Left lung (tissue), 10 donors: ENCODE measurements around the gene MEI4. TPM values are rescaled to one million over a fixed set of nuclear protein-coding genes. Genes with fewer than 3 reads are reported as not detected.

ENCODE experiments used
- ATAC-seq: fragments of 200-7000 bp; cut with Tn5 transposase; one replicate; pipeline ENCODE4 v1.9.1; 2020; ENCODE audit warnings: moderate library complexity
- DNase-seq, 4 donors: peaks; one replicate each; pipeline ENCODE4 v3.0.0-alpha.2; 2013 to 2020
- H3K27ac ChIP-seq, 2 donors: fragments of 200-600 bp; sonication (generic) in 1 of 2; one replicate each; pipeline versions ENCODE4 v1.5.0 to v1.8.0; 2020 to 2021
- H3K27me3 ChIP-seq, 2 donors: fragments of 200-600 bp; sonication (generic) in 1 of 2; one replicate each; pipeline versions ENCODE4 v1.5.0 to v1.8.0; 2020 to 2021
- H3K36me3 ChIP-seq, 2 donors: fragments of 200-600 bp; sonication (generic) in 1 of 2; one replicate each; pipeline versions ENCODE4 v1.5.0 to v1.8.0; 2020 to 2021
- H3K4me1 ChIP-seq, 2 donors: fragments of 200-600 bp; one replicate each; pipeline ENCODE4 v1.8.0; 2021
- H3K4me3 ChIP-seq, 2 donors: fragments of 200-600 bp; sonication (generic) in 1 of 2; one replicate each; pipeline versions ENCODE4 v1.5.0 to v1.8.0; 2020 to 2021; ENCODE audit warnings: mild to moderate bottlenecking in 1 of 2
- H3K9me3 ChIP-seq, 2 donors: fragments of 200-600 bp; sonication (generic) in 1 of 2; one replicate each; pipeline versions ENCODE4 v1.5.0 to v1.8.0; 2020 to 2021
- CTCF ChIP-seq, 2 donors: fragments of 200-600 bp; sonication (generic) in 1 of 2; IDR thresholded peaks; one replicate each; pipeline versions ENCODE4 v1.5.0 to v1.8.0; 2021; ENCODE audit warnings: antibody characterized with exemption in 2 of 2
- intact Hi-C, 2 donors: fragments of 100-400 bp; cut with DNase I; formaldehyde crosslinking; loops; one replicate each; pipeline versions ENCODE4 v1.11.2 to v1.14.2; 2022
- polyA plus RNA-seq, 6 donors: library from polyadenylated mRNA; unstranded; fragments of 120-200 nt; gene quantifications; one replicate each; pipeline ENCODE4 v1.2.1, GENCODE V29; 2013; ENCODE audit not compliant: insufficient read length in 6 of 6
- total RNA-seq, 2 donors: library from RNA; stranded (reverse); fragmentation: NEBNext Ultra II Directional; extraction: Animal tissue kit (Norgen Biotek cat#: 25700); gene quantifications; one replicate each; pipeline ENCODE4 v1.2.1, GENCODE V29; 2021
- donor health status: DM: no; HTN: yes; CAD: no.
- donor health status: DM: no; HTN: no; CAD: no.

The MEI4 gene
- total and polyA plus RNA-seq, 8 donors: 0.05 to 0.24 (median 0.10) TPM; not detected in 2

DNA sequence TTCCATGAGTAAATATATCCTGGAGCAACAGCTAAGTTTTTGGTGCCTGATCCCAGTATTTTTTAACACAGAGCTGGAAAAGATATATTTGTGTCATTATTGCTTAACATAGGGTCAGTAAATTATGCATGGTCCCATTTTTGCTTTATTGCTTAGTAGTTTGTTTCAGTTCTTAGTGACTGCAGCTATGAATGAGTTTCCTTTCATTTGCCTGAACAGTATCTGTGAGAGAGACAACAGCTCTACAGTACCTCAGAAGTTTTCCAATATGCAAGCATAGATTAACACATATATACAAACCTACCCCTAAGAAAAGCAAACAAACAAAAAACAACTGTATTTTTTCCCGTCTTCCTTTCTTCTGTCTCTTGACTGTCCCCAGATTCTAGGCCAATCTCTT, 160.3 kb downstream of the MEI4 start:
- no peaks in the 10 kb centered on the region for H3K9me3 ChIP-seq
- intact Hi-C loops: no loop called here
- no peaks in the 10 kb centered on the region for H3K4me1 ChIP-seq
- no peak for TF ChIP-seq CTCF (IDR thresholded peaks at IDR 0.05)
- no peak overlapping the region for H3K27ac ChIP-seq
- DNase-seq (no peak), ATAC-seq (no peak)
- H3K27me3 ChIP-seq: no peaks in the 10 kb centered on the region
- H3K4me3 ChIP-seq: no peak overlapping the region
- no peaks in the 10 kb centered on the region for H3K36me3 ChIP-seq

DNA sequence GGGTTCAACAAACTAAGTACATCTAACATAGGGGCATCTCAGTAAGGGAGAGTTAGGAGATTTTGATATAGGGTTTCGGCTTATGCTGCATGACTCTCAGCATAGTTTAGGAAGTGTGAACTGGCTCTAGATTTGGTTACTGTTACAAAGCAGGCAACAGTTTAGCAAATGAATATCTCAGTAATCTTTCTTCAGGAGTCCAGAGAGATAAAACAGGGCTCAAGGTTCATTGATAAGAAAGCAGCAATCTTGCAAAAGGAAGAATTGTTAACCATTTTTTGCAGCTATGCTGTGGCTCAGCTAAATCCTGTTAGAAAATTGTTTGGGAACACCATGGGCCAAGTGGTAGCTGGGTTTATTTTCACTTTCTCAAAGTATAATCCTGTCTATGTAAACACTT, 161.3 kb downstream of the MEI4 start:
- DNase-seq (no peak), ATAC-seq (no peak)
- intact Hi-C loops: no loop called here
- no peaks in the 10 kb centered on the region for H3K27me3 ChIP-seq
- H3K4me1 ChIP-seq: no peaks in the 10 kb centered on the region
- H3K9me3 ChIP-seq: no peaks in the 10 kb centered on the region
- H3K4me3 ChIP-seq: no peak overlapping the region
- H3K27ac ChIP-seq: no peak overlapping the region
- no peak for TF ChIP-seq CTCF (IDR thresholded peaks at IDR 0.05)
- H3K36me3 ChIP-seq: no peaks in the 10 kb centered on the region

- intact Hi-C loops: no loop called here
- no peak for TF ChIP-seq CTCF (IDR thresholded peaks at IDR 0.05)
- H3K27ac ChIP-seq: no peak overlapping the region
- no peaks in the 10 kb centered on the region for H3K4me1 ChIP-seq
- H3K27me3 ChIP-seq: no peaks in the 10 kb centered on the region
- ATAC-seq (no peak), DNase-seq (no peak)
- no peaks in the 10 kb centered on the region for H3K9me3 ChIP-seq
- no peak overlapping the region for H3K4me3 ChIP-seq
- H3K36me3 ChIP-seq: no peaks in the 10 kb centered on the region
These were observed 162.7 kb downstream of the MEI4 start for GRCh38 chr6:77815531-77815930.

DNA sequence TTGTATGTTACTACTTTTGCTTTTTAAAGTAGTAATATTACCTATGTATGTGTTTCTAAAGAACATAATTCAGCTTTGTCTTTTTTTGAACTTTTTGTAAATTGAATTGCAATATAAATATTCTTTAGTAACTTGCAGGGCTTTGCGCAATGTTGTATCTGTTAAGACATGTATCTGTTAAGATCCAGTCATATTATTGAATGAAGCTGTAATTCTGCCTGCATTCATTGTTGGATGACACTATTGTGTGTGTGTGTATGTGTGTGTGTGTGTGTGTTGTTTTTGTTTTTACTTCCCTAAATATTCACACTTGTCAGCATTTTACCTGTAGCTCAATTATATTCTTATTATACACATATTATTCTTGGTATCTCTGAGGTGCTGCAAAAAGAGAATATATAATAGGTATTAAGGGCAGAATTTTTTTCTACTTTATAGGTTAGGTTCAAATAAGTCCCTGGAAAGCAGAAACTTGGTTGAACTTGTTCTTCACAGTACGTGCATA, 164.0 kb downstream of the MEI4 start:
- Histone ChIP-seq H3K4me1 (no peaks in the 10 kb centered on the region), H3K9me3 (no peaks in the 10 kb centered on the region), H3K36me3 (no peaks in the 10 kb centered on the region), H3K27ac (no peak overlapping the region), H3K27me3 (no peaks in the 10 kb centered on the region), H3K4me3 (no peak overlapping the region)
- no peak for TF ChIP-seq CTCF (IDR thresholded peaks at IDR 0.05)
- ATAC-seq (no peak), DNase-seq (no peak)
- intact Hi-C loops: no loop called here

- intact Hi-C loops: no loop called here
- H3K4me1 ChIP-seq: no peaks in the 10 kb centered on the region
- TF ChIP-seq CTCF (IDR thresholded peaks at IDR 0.05): no peak
- no peak overlapping the region for H3K27ac ChIP-seq
- no peaks in the 10 kb centered on the region for H3K27me3 ChIP-seq
- H3K36me3 ChIP-seq: no peaks in the 10 kb centered on the region
- DNase-seq (no peak), ATAC-seq (no peak)
- H3K4me3 ChIP-seq: no peak overlapping the region
- H3K9me3 ChIP-seq: no peaks in the 10 kb centered on the region
These were observed 169.4 kb downstream of the MEI4 start for GRCh38 chr6:77822265-77822664.
